ENCODE data around the gene CFB. TPM values are rescaled to one million over a fixed set of nuclear protein-coding genes. Genes with fewer than 3 reads are reported as not detected.

The CFB gene
- total and polyA plus RNA-seq, 9 of the 15 experiments (the other 6 are each of a cell fraction or from before 2014, with no cell fraction given), result 0.08 to 0.91 (median 0.22) TPM; not detected in 4

DNA sequence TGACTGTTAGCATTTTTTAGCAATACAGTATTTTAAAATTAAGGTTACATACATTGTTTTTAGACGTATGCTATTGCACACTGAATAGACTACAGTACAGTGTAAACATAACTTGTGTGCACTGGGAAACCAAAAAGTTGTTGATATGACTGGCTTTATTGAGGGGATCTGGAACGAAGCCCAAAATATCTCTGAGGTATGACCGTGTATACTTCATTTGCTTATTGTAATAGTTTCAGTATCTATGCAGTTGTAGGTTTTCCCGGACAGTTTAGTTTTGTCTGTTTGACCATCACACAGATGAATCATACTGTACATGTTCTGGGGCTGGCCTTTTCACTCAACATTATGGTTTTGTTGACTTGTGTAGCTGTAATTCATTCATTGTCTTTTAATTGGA, 37.1 kb upstream of the CFB start:
- 0 out of 3 replicates have a peak overlapping the region, but pooled peaks have one; percentile 0 for H3K27ac ChIP-seq (ENCODE audit: extremely low read depth, low read depth, low read length)
- 12% methylated on average over 4 of the region's 4 CpGs for WGBS (ENCODE audit: insufficient coverage, low coverage, missing lambda C conversion rate)
- no peak overlapping the region for H3K4me2 ChIP-seq (ENCODE audit: insufficient read depth, low read length)
- FAIRE-seq (no peak), ATAC-seq (peak; percentile 14; the same call in 1 of the 3 replicates), DNase-seq (ENCODE audit: extremely low read depth in 1 of 4, low spot score in 3 of 4) (peak in 1 of 4 experiments; percentile 26)
- intact Hi-C loops (cut with micrococcal nuclease), result loop anchor here (10.0 kb wide), 1 partner anchor 286 kb away; the partner anchor contains the start of genes GPSM3 and PBX2
- H3K9me1 ChIP-seq (ENCODE audit: control insufficient read depth, insufficient read depth, low read length), result no peaks in the 10 kb centered on the region
- peaks cover 19 to 23% of the 10 kb centered on the region in 2 experiments for H3K4me1 ChIP-seq (replicated peaks in 1 of 2; ENCODE audit: control insufficient read depth in 2 of 2, insufficient read depth in 2 of 2, low read length in 2 of 2)
- ChIA-PET CTCF (ENCODE audit: low intra/inter-chr PET ratio) (no interaction called here), POLR2A (interaction anchor here (1.2 to 1.7 kb wide), 2 partner anchors 10 to 14 kb away, joined by 4 to 5 read pairs; no protein-coding TSS in a partner anchor)
- no peaks in the 10 kb centered on the region for H3K9me3 ChIP-seq (replicated peaks; ENCODE audit: control insufficient read depth, insufficient read depth, low read depth, low read length)
- H3K36me3 ChIP-seq (ENCODE audit: control insufficient read depth, insufficient read depth, low read length), result no peaks in the 10 kb centered on the region
- in situ Hi-C loops (cut with MboI), result no loop called here
- H3K79me2 ChIP-seq (ENCODE audit: control insufficient read depth, insufficient read depth, low read length), result no peaks in the 10 kb centered on the region
- H3K4me3 ChIP-seq, result no peak overlapping the region
- H3K9ac ChIP-seq (ENCODE audit: insufficient read depth in 1 of 2, low read depth in 2 of 2, low read length in 2 of 2), result no peak overlapping the region
- BruUV-seq (replicated peaks), result no TSS peak
- H2AFZ ChIP-seq (ENCODE audit: low read depth, low read length), result peak overlapping the region; percentile 40; the same call in 1 of the 2 replicates
- no peaks in the 10 kb centered on the region for H3K27me3 ChIP-seq (ENCODE audit: control insufficient read depth in 2 of 2, insufficient read depth in 2 of 2, low read length in 2 of 2)
- H4K20me1 ChIP-seq (replicated peaks; ENCODE audit: control insufficient read depth, insufficient read depth, low read length), result no peaks in the 10 kb centered on the region
- TF ChIP-seq NR3C1 (CRISPR knock-in tag; IDR thresholded peaks at IDR 0.05), result no peak
- TF ChIP-seq, protein P1, sequence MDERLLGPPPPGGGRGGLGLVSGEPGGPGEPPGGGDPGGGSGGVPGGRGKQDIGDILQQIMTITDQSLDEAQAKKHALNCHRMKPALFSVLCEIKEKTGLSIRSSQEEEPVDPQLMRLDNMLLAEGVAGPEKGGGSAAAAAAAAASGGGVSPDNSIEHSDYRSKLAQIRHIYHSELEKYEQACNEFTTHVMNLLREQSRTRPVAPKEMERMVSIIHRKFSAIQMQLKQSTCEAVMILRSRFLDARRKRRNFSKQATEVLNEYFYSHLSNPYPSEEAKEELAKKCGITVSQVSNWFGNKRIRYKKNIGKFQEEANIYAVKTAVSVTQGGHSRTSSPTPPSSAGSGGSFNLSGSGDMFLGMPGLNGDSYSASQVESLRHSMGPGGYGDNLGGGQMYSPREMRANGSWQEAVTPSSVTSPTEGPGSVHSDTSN (CRISPR knock-in tag; IDR thresholded peaks at IDR 0.05; ENCODE audit: low read depth), result no peak
- TF ChIP-seq, protein P1 (tag; conservative IDR thresholded peaks at IDR 0.05; ENCODE audit: low read depth), result no peak
- no peak for TF ChIP-seq FOXA3 (CRISPR knock-in tag; conservative IDR thresholded peaks at IDR 0.05 in 1 of 2, IDR thresholded peaks at IDR 0.05 in 1 of 2)
- TF ChIP-seq HCFC1 (IDR thresholded peaks at IDR 0.05; ENCODE audit: low read depth, low read length), result no peak
- peak; percentile 3; the same call in 1 of the 2 replicates for TF ChIP-seq ADNP (tag; IDR thresholded peaks at IDR 0.05)
- TF ChIP-seq DMBX1 (CRISPR knock-in tag; IDR thresholded peaks at IDR 0.05; ENCODE audit: borderline replicate concordance), result no peak
- TF ChIP-seq ZFP30 (CRISPR knock-in tag; IDR thresholded peaks at IDR 0.05; ENCODE audit: borderline replicate concordance), result no peak
- TF ChIP-seq, protein P2, sequence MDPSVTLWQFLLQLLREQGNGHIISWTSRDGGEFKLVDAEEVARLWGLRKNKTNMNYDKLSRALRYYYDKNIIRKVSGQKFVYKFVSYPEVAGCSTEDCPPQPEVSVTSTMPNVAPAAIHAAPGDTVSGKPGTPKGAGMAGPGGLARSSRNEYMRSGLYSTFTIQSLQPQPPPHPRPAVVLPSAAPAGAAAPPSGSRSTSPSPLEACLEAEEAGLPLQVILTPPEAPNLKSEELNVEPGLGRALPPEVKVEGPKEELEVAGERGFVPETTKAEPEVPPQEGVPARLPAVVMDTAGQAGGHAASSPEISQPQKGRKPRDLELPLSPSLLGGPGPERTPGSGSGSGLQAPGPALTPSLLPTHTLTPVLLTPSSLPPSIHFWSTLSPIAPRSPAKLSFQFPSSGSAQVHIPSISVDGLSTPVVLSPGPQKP (CRISPR knock-in tag; IDR thresholded peaks at IDR 0.05), result no peak
- TF ChIP-seq PML (IDR thresholded peaks at IDR 0.05; ENCODE audit: low read length), result no peak
- peak; percentile 53 for TF ChIP-seq NFIC (IDR thresholded peaks at IDR 0.05)
- TF ChIP-seq, protein P3, sequence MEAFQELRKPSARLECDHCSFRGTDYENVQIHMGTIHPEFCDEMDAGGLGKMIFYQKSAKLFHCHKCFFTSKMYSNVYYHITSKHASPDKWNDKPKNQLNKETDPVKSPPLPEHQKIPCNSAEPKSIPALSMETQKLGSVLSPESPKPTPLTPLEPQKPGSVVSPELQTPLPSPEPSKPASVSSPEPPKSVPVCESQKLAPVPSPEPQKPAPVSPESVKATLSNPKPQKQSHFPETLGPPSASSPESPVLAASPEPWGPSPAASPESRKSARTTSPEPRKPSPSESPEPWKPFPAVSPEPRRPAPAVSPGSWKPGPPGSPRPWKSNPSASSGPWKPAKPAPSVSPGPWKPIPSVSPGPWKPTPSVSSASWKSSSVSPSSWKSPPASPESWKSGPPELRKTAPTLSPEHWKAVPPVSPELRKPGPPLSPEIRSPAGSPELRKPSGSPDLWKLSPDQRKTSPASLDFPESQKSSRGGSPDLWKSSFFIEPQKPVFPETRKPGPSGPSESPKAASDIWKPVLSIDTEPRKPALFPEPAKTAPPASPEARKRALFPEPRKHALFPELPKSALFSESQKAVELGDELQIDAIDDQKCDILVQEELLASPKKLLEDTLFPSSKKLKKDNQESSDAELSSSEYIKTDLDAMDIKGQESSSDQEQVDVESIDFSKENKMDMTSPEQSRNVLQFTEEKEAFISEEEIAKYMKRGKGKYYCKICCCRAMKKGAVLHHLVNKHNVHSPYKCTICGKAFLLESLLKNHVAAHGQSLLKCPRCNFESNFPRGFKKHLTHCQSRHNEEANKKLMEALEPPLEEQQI (IDR thresholded peaks at IDR 0.05), result no peak
